Thyroid gland (tissue), 4 donors: ENCODE results near the gene ATP6V0C.

Experiments used
- POLR2A ChIP-seq, 2 donors: fragments of 450-650 bp; IDR thresholded peaks; one replicate each; pipeline ENCODE4 v1.6.1; 2017; ENCODE audit warnings: antibody characterized with exemption in 2 of 2, mild to moderate bottlenecking in 2 of 2, moderate library complexity in 1 of 2
- TF ChIP-seq, protein P1 (sequence below), 6 experiments: fragments of 200-600 bp in 3 of 6; fragments of 450-650 bp in 3 of 6; sonication (generic) in 3 of 6; IDR thresholded peaks; one replicate each; pipeline ENCODE4 v1.5.1; 2016 to 2019; ENCODE audit warnings: antibody characterized with exemption in 6 of 6, mild to moderate bottlenecking in 2 of 6, inconsistent platforms in 1 of 6, moderate library complexity in 1 of 6

DNA sequence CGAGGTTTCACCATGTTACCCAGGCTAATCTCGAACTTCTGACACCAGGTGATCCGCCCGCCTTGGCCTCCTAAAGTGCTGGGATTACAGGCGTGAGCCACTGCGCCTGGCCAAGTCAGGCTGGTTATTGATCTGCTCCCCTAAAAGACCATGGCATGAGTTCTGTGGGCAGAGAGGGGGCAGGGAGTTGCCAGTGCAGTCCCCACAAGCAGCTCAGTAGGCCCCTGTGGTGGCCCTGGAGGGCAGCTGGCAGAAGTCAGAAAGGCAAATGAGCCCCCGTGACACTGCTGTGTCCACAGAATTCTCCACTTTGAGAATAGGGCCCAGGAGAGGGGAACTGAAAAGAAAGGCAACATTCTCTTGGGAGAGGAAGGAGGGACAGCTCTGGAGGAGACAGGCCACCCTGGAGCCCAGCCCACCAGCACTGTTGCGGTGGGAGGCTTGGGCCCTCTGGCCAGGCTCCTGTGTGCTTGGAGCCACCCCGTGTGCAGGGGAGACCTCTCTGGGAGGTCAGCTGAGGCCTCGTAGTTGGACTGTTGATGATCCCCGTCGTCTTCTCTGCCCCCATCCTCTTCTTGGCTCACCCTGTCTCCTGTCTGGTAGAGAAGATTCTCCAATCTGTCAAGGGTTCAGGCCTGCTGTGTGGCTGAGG is 4.3 kb downstream of the ATP6V0C start:
- TF ChIP-seq, protein P1, sequence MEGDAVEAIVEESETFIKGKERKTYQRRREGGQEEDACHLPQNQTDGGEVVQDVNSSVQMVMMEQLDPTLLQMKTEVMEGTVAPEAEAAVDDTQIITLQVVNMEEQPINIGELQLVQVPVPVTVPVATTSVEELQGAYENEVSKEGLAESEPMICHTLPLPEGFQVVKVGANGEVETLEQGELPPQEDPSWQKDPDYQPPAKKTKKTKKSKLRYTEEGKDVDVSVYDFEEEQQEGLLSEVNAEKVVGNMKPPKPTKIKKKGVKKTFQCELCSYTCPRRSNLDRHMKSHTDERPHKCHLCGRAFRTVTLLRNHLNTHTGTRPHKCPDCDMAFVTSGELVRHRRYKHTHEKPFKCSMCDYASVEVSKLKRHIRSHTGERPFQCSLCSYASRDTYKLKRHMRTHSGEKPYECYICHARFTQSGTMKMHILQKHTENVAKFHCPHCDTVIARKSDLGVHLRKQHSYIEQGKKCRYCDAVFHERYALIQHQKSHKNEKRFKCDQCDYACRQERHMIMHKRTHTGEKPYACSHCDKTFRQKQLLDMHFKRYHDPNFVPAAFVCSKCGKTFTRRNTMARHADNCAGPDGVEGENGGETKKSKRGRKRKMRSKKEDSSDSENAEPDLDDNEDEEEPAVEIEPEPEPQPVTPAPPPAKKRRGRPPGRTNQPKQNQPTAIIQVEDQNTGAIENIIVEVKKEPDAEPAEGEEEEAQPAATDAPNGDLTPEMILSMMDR (IDR thresholded peaks at IDR 0.05): no peak
- TF ChIP-seq POLR2A (IDR thresholded peaks at IDR 0.05): no peak
